Neutrophil (primary cell): ENCODE results near the gene EXOC3L1.

Experiments used
- H3K27ac ChIP-seq: fragments of 200-600 bp; sonication (generic); 2 replicates; pipeline ENCODE4 v1.5.1; 2016; ENCODE audit warnings: mild to moderate bottlenecking, moderate library complexity
- H3K27me3 ChIP-seq: fragments of 200-600 bp; sonication (generic); 2 replicates; pipeline ENCODE4 v1.6.0; 2016; ENCODE audit warnings: mild to moderate bottlenecking
- H3K36me3 ChIP-seq: fragments of 200-600 bp; sonication (generic); 2 replicates; pipeline ENCODE4 v1.5.1; 2017
- H3K4me1 ChIP-seq, 2 experiments: fragments of 200-600 bp in 1 of 2; sonication (generic) in 1 of 2; 1 replicate in 1 of 2; 2 replicates in 1 of 2; pipeline versions ENCODE4 v1.5.1 to v1.6.1; 2013 to 2016; ENCODE audit warnings: low read depth in 1 of 2, low read length in 1 of 2, mild to moderate bottlenecking in 1 of 2, moderate library complexity in 1 of 2; ENCODE audit not compliant: control insufficient read depth in 1 of 2, insufficient read depth in 1 of 2
- H3K4me3 ChIP-seq, 2 experiments: fragments of 200-600 bp in 1 of 2; sonication (generic) in 1 of 2; 1 replicate in 1 of 2; 2 replicates in 1 of 2; pipeline ENCODE4 v1.5.1; 2013 to 2016; ENCODE audit warnings: low read depth in 1 of 2, low read length in 1 of 2, mild to moderate bottlenecking in 1 of 2, moderate library complexity in 1 of 2
- H3K9me3 ChIP-seq: fragments of 200-600 bp; sonication (generic); 2 replicates; pipeline ENCODE4 v1.5.1; 2016
- CTCF ChIP-seq: fragments of 200-600 bp; sonication (generic); IDR thresholded peaks from 2 replicates; pipeline ENCODE4 v1.5.1; 2016; ENCODE audit warnings: antibody characterized with exemption

Gene EXOC3L1

GRCh38 chr16:67202426-67202825 is 12.5 kb upstream of the EXOC3L1 start:
- Histone ChIP-seq H3K27ac (no peak overlapping the region), H3K27me3 (no peaks in the 10 kb centered on the region), H3K36me3 (peaks cover 92% of the 10 kb centered on the region), H3K4me1 (no peaks in the 10 kb centered on the region), H3K9me3 (no peaks in the 10 kb centered on the region), H3K4me3 (no peak overlapping the region)
- TF ChIP-seq CTCF: no peak

- Histone ChIP-seq H3K27ac (no peak overlapping the region), H3K4me3 (no peak overlapping the region), H3K36me3 (peaks cover 92% of the 10 kb centered on the region), H3K27me3 (no peaks in the 10 kb centered on the region), H3K4me1 (no peaks in the 10 kb centered on the region), H3K9me3 (no peaks in the 10 kb centered on the region)
- no peak for TF ChIP-seq CTCF
Observed at GRCh38 chr16:67201411-67202345, 11.7 kb upstream of the EXOC3L1 start.

GRCh38 chr16:67200491-67200890 is 10.6 kb upstream of the EXOC3L1 start:
- H3K27ac ChIP-seq: no peak overlapping the region
- no peak for TF ChIP-seq CTCF
- H3K9me3 ChIP-seq: no peaks in the 10 kb centered on the region
- no peaks in the 10 kb centered on the region for H3K27me3 ChIP-seq
- H3K36me3 ChIP-seq: peaks cover 92% of the 10 kb centered on the region
- no peaks in the 10 kb centered on the region for H3K4me1 ChIP-seq
- H3K4me3 ChIP-seq: no peak overlapping the region

- Histone ChIP-seq H3K36me3 (peaks cover 97% of the 10 kb centered on the region), H3K4me1 (no peaks in the 10 kb centered on the region), H3K27ac (no peak overlapping the region), H3K4me3 (no peak overlapping the region), H3K9me3 (no peaks in the 10 kb centered on the region), H3K27me3 (no peaks in the 10 kb centered on the region)
- TF ChIP-seq CTCF: no peak
Observed at GRCh38 chr16:67199808-67200198, 9.9 kb upstream of the EXOC3L1 start.

GRCh38 chr16:67199011-67199807 is 9.3 kb upstream of the EXOC3L1 start, which contains the start of gene ELMO3:
TSS of gene ELMO3 (plus strand) at chr16:67199131. CDS start at chr16:67199327, 196 bp downstream.
- peaks cover 97% of the 10 kb centered on the region for H3K36me3 ChIP-seq
- H3K27me3 ChIP-seq: no peaks in the 10 kb centered on the region
- TF ChIP-seq CTCF: no peak
- H3K4me1 ChIP-seq: no peaks in the 10 kb centered on the region
- H3K9me3 ChIP-seq: no peaks in the 10 kb centered on the region
- H3K4me3 ChIP-seq: no peak within 1 kb of the TSS
- peak within 1 kb of the TSS; percentile 6 for H3K27ac ChIP-seq
